CD14-positive monocyte (primary cell): Measurements from ENCODE around the gene MACROH2A1. TPM values are rescaled to one million over a fixed set of nuclear protein-coding genes. Genes with fewer than 3 reads are reported as not detected.

Experiments
- DNase-seq, 3 donors: peaks; one replicate each; pipeline ENCODE4 v3.0.0-alpha.2; 2011 to 2022
- H2AFZ ChIP-seq: 2 replicates; pipeline ENCODE4 v1.6.0; 2012; ENCODE audit warnings: mild to moderate bottlenecking, low read depth, low read length, inconsistent platforms; ENCODE audit not compliant: insufficient read depth, poor library complexity, severe bottlenecking
- H3K27ac ChIP-seq, 2 donors: 1 replicate in 1 of 2; 2 replicates in 1 of 2; pipeline ENCODE4 v1.5.1; 2012 to 2013; ENCODE audit warnings: low read length in 2 of 2, control low read depth in 1 of 2, inconsistent platforms in 1 of 2, low read depth in 1 of 2, mild to moderate bottlenecking in 1 of 2
- H3K27me3 ChIP-seq, 2 donors: one replicate each; pipeline versions ENCODE4 v1.6.0 to v1.6.1; 2011 to 2013; ENCODE audit warnings: low read length in 2 of 2; ENCODE audit not compliant: control insufficient read depth in 2 of 2, insufficient read depth in 2 of 2
- H3K36me3 ChIP-seq, 2 donors: replicated peaks in 1 of 2; 1 replicate in 1 of 2; 2 replicates in 1 of 2; pipeline versions ENCODE4 v1.5.1 to v1.6.1; 2012 to 2013; ENCODE audit warnings: low read length in 2 of 2, control low read depth in 1 of 2, inconsistent platforms in 1 of 2, mild to moderate bottlenecking in 1 of 2; ENCODE audit not compliant: insufficient read depth in 2 of 2, control insufficient read depth in 1 of 2
- H3K4me1 ChIP-seq, 2 donors: 1 replicate in 1 of 2; 2 replicates in 1 of 2; pipeline versions ENCODE4 v1.5.1 to v1.6.1; 2012 to 2013; ENCODE audit warnings: low read length in 2 of 2, control low read depth in 1 of 2, inconsistent platforms in 1 of 2, mild to moderate bottlenecking in 1 of 2, moderate library complexity in 1 of 2; ENCODE audit not compliant: insufficient read depth in 2 of 2, control insufficient read depth in 1 of 2
- H3K4me2 ChIP-seq: replicated peaks from 2 replicates; pipeline ENCODE3; 2012; ENCODE audit warnings: low read length, moderate library complexity, mild to moderate bottlenecking; ENCODE audit not compliant: poor library complexity, severe bottlenecking; ENCODE audit errors: extremely low read depth
- H3K4me3 ChIP-seq, 3 experiments: fragments of 200-600 bp in 1 of 3; sonication (generic) in 1 of 3; replicated peaks in 1 of 3; 1 replicate in 2 of 3; 2 replicates in 1 of 3; pipeline ENCODE4 v1.5.1; 2011 to 2013; ENCODE audit warnings: low read length in 3 of 3, mild to moderate bottlenecking in 3 of 3, control low read depth in 2 of 3, low read depth in 2 of 3, inconsistent platforms in 1 of 3, moderate library complexity in 1 of 3
- H3K79me2 ChIP-seq: 2 replicates; pipeline ENCODE4 v1.6.0; 2012; ENCODE audit warnings: mild to moderate bottlenecking, control low read depth, inconsistent platforms, low read length, moderate library complexity; ENCODE audit not compliant: insufficient read depth
- H3K9ac ChIP-seq: 2 replicates; pipeline ENCODE4 v1.6.0; 2017; ENCODE audit warnings: low read length, mild to moderate bottlenecking; ENCODE audit not compliant: insufficient read depth, poor library complexity, severe bottlenecking
- H3K9me3 ChIP-seq, 2 donors: replicated peaks in 1 of 2; 1 replicate in 1 of 2; 2 replicates in 1 of 2; pipeline versions ENCODE4 v1.5.1 to v1.6.1; 2012 to 2013; ENCODE audit warnings: low read length in 2 of 2, control low read depth in 1 of 2; ENCODE audit not compliant: control insufficient read depth in 1 of 2, insufficient read depth in 1 of 2
- H4K20me1 ChIP-seq: 2 replicates; pipeline ENCODE4 v1.6.0; 2012; ENCODE audit warnings: mild to moderate bottlenecking, low read length, control low read depth, moderate library complexity; ENCODE audit not compliant: insufficient read depth
- H3K27ac Mint-ChIP-seq, 7 donors: one replicate each; pipeline ENCODE4 v1.8.0; 2020; ENCODE audit warnings: mild to moderate bottlenecking in 7 of 7, mixed read lengths in 7 of 7, moderate library complexity in 6 of 7, inconsistent platforms in 2 of 7
- H3K27me3 Mint-ChIP-seq, 3 donors: one replicate each; pipeline ENCODE4 v1.8.0; 2021 to 2022; ENCODE audit warnings: low read depth in 3 of 3, mild to moderate bottlenecking in 3 of 3, mixed read lengths in 3 of 3, moderate library complexity in 3 of 3, inconsistent platforms in 1 of 3
- H3K36me3 Mint-ChIP-seq, 2 donors: one replicate each; pipeline ENCODE4 v1.8.0; 2020; ENCODE audit warnings: mixed read lengths in 2 of 2, inconsistent platforms in 1 of 2, mild to moderate bottlenecking in 1 of 2
- H3K4me1 Mint-ChIP-seq: one replicate; pipeline ENCODE4 v1.8.0; 2020; ENCODE audit warnings: mild to moderate bottlenecking, mixed read lengths
- H3K4me3 Mint-ChIP-seq, 2 donors: one replicate each; pipeline ENCODE4 v1.8.0; 2020; ENCODE audit warnings: mild to moderate bottlenecking in 2 of 2, mixed read lengths in 2 of 2, moderate library complexity in 1 of 2
- H3K9me3 Mint-ChIP-seq, 7 donors: one replicate each; pipeline ENCODE4 v1.8.0; 2020 to 2022; ENCODE audit warnings: mixed read lengths in 7 of 7, mild to moderate bottlenecking in 6 of 7, moderate library complexity in 6 of 7, inconsistent platforms in 2 of 7
- WGBS: methylation state at CpG from one replicate; pipeline ENCODE4 v1.1.5; 2013; ENCODE audit warnings: missing lambda C conversion rate; ENCODE audit not compliant: insufficient coverage; 5-methylcytosine and 5-hydroxymethylcytosine counted together
- intact Hi-C, 2 donors: fragments of 100-400 bp; cut with micrococcal nuclease; formaldehyde crosslinking; loops; one replicate each; pipeline versions ENCODE4 v1.15.0 to v1.15.1; 2023
- polyA plus RNA-seq, 3 donors: library from polyadenylated mRNA; depleted of rRNA in 1 of 3; unstranded in 2 of 3; stranded (reverse) in 1 of 3; fragments of 300-500 nt in 2 of 3; fragments of >200 nt in 1 of 3; fragmentation: Illumina TruSeq in 2 of 3; gene quantifications; 1 replicate in 2 of 3; 2 replicates in 1 of 3; pipeline ENCODE4 v1.2.3, GENCODE V29; 2012 to 2021
- TF ChIP-seq, protein P1 (sequence below): fragments of 200-600 bp; IDR thresholded peaks from one replicate; pipeline ENCODE4 v1.8.0; 2022; ENCODE audit warnings: antibody characterized with exemption, mild to moderate bottlenecking

MACROH2A1 gene
- polyA plus RNA-seq, 3 donors: 352 to 443 (median 440) TPM

DNA sequence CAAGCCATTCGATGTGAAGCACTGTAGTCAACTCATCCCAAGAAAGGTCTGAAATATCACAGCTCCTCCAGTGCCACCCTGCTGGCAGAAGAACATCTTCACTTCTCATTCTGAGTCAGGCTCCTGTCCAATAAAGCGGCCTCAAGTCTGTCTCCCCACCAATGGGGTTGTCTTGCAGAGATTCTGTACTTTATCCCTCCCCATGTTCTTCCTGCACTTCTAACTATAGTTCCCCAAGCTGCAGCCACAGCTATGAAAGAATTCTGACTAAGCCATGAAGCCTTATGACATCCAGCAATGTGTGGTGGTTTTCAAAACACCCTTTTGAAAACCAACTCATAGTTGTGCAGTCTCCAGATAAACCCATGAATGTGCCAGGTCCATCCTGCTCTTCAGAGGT, 6.8 kb downstream of the MACROH2A1 start:
- no peak overlapping the region for H2AFZ ChIP-seq
- Mint-ChIP-seq H3K27ac (peak overlapping the region; percentile 94 to 99 (median 97)), H3K4me3 (peak overlapping the region; percentile 55 to 79), H3K9me3 (peaks cover 0 to 3% (median 0%) of the 10 kb centered on the region in 7 donors), H3K27me3 (peaks cover 0 to 1% (median 1%) of the 10 kb centered on the region in 3 donors), H3K4me1 (peaks cover 100% of the 10 kb centered on the region), H3K36me3 (peaks cover 64 to 66% of the 10 kb centered on the region in 2 donors)
- TF ChIP-seq, protein P1, sequence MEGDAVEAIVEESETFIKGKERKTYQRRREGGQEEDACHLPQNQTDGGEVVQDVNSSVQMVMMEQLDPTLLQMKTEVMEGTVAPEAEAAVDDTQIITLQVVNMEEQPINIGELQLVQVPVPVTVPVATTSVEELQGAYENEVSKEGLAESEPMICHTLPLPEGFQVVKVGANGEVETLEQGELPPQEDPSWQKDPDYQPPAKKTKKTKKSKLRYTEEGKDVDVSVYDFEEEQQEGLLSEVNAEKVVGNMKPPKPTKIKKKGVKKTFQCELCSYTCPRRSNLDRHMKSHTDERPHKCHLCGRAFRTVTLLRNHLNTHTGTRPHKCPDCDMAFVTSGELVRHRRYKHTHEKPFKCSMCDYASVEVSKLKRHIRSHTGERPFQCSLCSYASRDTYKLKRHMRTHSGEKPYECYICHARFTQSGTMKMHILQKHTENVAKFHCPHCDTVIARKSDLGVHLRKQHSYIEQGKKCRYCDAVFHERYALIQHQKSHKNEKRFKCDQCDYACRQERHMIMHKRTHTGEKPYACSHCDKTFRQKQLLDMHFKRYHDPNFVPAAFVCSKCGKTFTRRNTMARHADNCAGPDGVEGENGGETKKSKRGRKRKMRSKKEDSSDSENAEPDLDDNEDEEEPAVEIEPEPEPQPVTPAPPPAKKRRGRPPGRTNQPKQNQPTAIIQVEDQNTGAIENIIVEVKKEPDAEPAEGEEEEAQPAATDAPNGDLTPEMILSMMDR: no peak
- peak overlapping the region; percentile 50 for H3K4me2 ChIP-seq
- H4K20me1 ChIP-seq: peaks cover 61% of the 10 kb centered on the region
- H3K4me3 ChIP-seq: peak overlapping the region in 1 of 3 experiments; percentile 29
- H3K36me3 ChIP-seq: peaks cover 24 to 25% of the 10 kb centered on the region in 2 donors
- intact Hi-C loops: no loop called here
- H3K27ac ChIP-seq: peak overlapping the region; percentile 96
- no peaks in the 10 kb centered on the region for H3K27me3 ChIP-seq
- peak overlapping the region; percentile 48 for H3K9ac ChIP-seq
- H3K79me2 ChIP-seq: peaks cover 98% of the 10 kb centered on the region
- DNase-seq: peak; percentile 89 to 93 (median 92)
- H3K4me1 ChIP-seq: peaks cover 100% of the 10 kb centered on the region in 2 donors
- WGBS: 17% methylated on average over 2 of the region's 2 CpGs
- H3K9me3 ChIP-seq: no peaks in the 10 kb centered on the region

DNA sequence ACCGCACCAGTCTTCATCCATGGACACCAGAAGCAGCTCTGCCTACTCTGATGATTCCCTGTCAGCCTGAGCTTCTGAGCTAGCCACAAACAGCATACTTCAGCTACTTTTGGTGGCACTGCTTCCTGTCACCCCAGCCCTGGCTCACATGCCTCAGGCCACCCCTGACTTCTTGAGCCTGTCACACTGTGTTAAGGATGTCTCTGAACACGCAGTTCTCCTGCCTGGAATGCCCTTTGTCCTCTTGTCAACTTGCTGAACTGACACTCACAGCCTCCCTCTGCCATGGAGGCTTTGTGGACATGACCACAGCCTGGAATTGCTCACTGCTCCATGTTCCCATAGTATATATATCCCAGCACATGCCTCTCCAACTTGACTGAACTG, 7.2 kb downstream of the MACROH2A1 start:
- H2AFZ ChIP-seq: no peak overlapping the region
- peak overlapping the region; percentile 94 to 99 (median 97) for H3K27ac Mint-ChIP-seq
- H3K27me3 Mint-ChIP-seq: peaks cover 0 to 1% (median 1%) of the 10 kb centered on the region in 3 donors
- no peaks in the 10 kb centered on the region for H3K9me3 ChIP-seq
- peaks cover 61% of the 10 kb centered on the region for H4K20me1 ChIP-seq
- H3K36me3 Mint-ChIP-seq: peaks cover 63 to 64% of the 10 kb centered on the region in 2 donors
- H3K36me3 ChIP-seq: peaks cover 24 to 25% of the 10 kb centered on the region in 2 donors
- H3K9me3 Mint-ChIP-seq: peaks cover 0 to 3% (median 0%) of the 10 kb centered on the region in 7 donors
- H3K4me3 ChIP-seq: peak overlapping the region in 1 of 3 experiments; percentile 29
- H3K4me3 Mint-ChIP-seq: peak overlapping the region; percentile 55 to 79
- peak overlapping the region; percentile 48 for H3K9ac ChIP-seq
- WGBS: 50% methylated on average over 2 of the region's 2 CpGs
- intact Hi-C loops: no loop called here
- DNase-seq: no peak
- H3K4me1 Mint-ChIP-seq: peaks cover 100% of the 10 kb centered on the region
- TF ChIP-seq, protein P1: no peak
- H3K4me1 ChIP-seq: peaks cover 100% of the 10 kb centered on the region in 2 donors
- peaks cover 94% of the 10 kb centered on the region for H3K79me2 ChIP-seq
- peak overlapping the region; percentile 50 for H3K4me2 ChIP-seq
- peak overlapping the region; percentile 96 for H3K27ac ChIP-seq
- H3K27me3 ChIP-seq: no peaks in the 10 kb centered on the region
